H9 (cell line): ENCODE results near the gene CTNND1. TPM values are rescaled to one million over a fixed set of nuclear protein-coding genes. Genes with fewer than 3 reads are reported as not detected.

Source experiments
- DNase-seq: peaks from one replicate; pipeline ENCODE4 v3.0.0-alpha.2; 2017
- H2AFZ ChIP-seq: one replicate; pipeline ENCODE4 v1.6.1; 2013; ENCODE audit warnings: mild to moderate bottlenecking, low read length, control low read depth, moderate library complexity
- H2AK5ac ChIP-seq: 2 replicates; pipeline ENCODE4 v1.6.1; 2013; ENCODE audit warnings: low read length, control low read depth, mixed read lengths; ENCODE audit not compliant: insufficient read length
- H2BK120ac ChIP-seq: one replicate; pipeline ENCODE4 v1.6.1; 2013; ENCODE audit warnings: low read depth, mild to moderate bottlenecking, low read length, control low read depth, inconsistent platforms; ENCODE audit not compliant: poor library complexity, severe bottlenecking
- H2BK12ac ChIP-seq: 2 replicates; pipeline ENCODE4 v1.6.1; 2013; ENCODE audit warnings: low read length, control low read depth, mixed read lengths, low read depth; ENCODE audit not compliant: insufficient read length
- H2BK15ac ChIP-seq: 2 replicates; pipeline ENCODE4 v1.6.1; 2013; ENCODE audit warnings: low read depth, low read length, control low read depth
- H2BK20ac ChIP-seq: one replicate; pipeline ENCODE4 v1.6.1; 2013; ENCODE audit warnings: low read depth, mild to moderate bottlenecking, low read length, control low read depth, inconsistent platforms; ENCODE audit not compliant: poor library complexity, severe bottlenecking
- H2BK5ac ChIP-seq: 2 replicates; pipeline ENCODE4 v1.6.1; 2013; ENCODE audit warnings: low read length, control low read depth, mixed read lengths; ENCODE audit not compliant: insufficient read length
- H3K14ac ChIP-seq: 2 replicates; pipeline ENCODE4 v1.6.1; 2013; ENCODE audit warnings: low read length, control low read depth; ENCODE audit not compliant: insufficient read depth
- H3K18ac ChIP-seq: 2 replicates; pipeline ENCODE4 v1.6.1; 2013; ENCODE audit warnings: low read depth, mild to moderate bottlenecking, mixed read lengths, low read length, control low read depth; ENCODE audit not compliant: insufficient read length
- H3K23ac ChIP-seq: 2 replicates; pipeline ENCODE4 v1.6.1; 2013; ENCODE audit warnings: low read length, control low read depth, mixed read lengths, low read depth; ENCODE audit not compliant: insufficient read length
- H3K23me2 ChIP-seq: 2 replicates; pipeline ENCODE4 v1.6.1; 2013; ENCODE audit warnings: low read depth, mild to moderate bottlenecking, mixed read lengths, low read length, control low read depth; ENCODE audit not compliant: insufficient read length, poor library complexity, severe bottlenecking
- H3K27ac ChIP-seq: 2 replicates; pipeline ENCODE4 v1.5.1; 2013; ENCODE audit warnings: low read length, control low read depth, mixed read lengths, low read depth; ENCODE audit not compliant: insufficient read length
- H3K27me3 ChIP-seq: 2 replicates; pipeline ENCODE4 v1.6.1; 2013; ENCODE audit warnings: low read length, control low read depth, inconsistent platforms; ENCODE audit not compliant: insufficient read depth
- H3K4ac ChIP-seq: 2 replicates; pipeline ENCODE4 v1.6.1; 2013; ENCODE audit warnings: low read depth, mild to moderate bottlenecking, control low read depth, inconsistent platforms, low read length, moderate library complexity
- H3K4me1 ChIP-seq: 2 replicates; pipeline ENCODE4 v1.6.1; 2013; ENCODE audit warnings: low read length, control low read depth, inconsistent platforms; ENCODE audit not compliant: insufficient read depth
- H3K4me2 ChIP-seq: 2 replicates; pipeline ENCODE4 v1.6.1; 2013; ENCODE audit warnings: low read length, control low read depth, mixed read lengths; ENCODE audit not compliant: insufficient read length, insufficient read depth
- H3K56ac ChIP-seq: 2 replicates; pipeline ENCODE4 v1.6.1; 2013; ENCODE audit warnings: low read depth, mild to moderate bottlenecking, mixed read lengths, low read length, control low read depth; ENCODE audit not compliant: insufficient read length
- H3K79me1 ChIP-seq: 2 replicates; pipeline ENCODE4 v1.6.1; 2013; ENCODE audit warnings: low read depth, mild to moderate bottlenecking, moderate library complexity, low read length, control low read depth, inconsistent platforms; ENCODE audit not compliant: insufficient read depth, poor library complexity, severe bottlenecking
- H3K79me2 ChIP-seq: 2 replicates; pipeline ENCODE4 v1.6.1; 2013; ENCODE audit warnings: low read length, control low read depth, inconsistent platforms; ENCODE audit not compliant: insufficient read depth
- H3K9ac ChIP-seq: 2 replicates; pipeline ENCODE4 v1.6.1; 2013; ENCODE audit warnings: low read length, control low read depth, mixed read lengths; ENCODE audit not compliant: insufficient read length; ENCODE audit errors: extremely low read depth
- H3K9me3 ChIP-seq: one replicate; pipeline ENCODE4 v1.6.1; 2013; ENCODE audit warnings: low read depth, low read length, inconsistent platforms; ENCODE audit not compliant: control insufficient read depth
- H3T11ph ChIP-seq: one replicate; pipeline ENCODE4 v1.6.1; 2013; ENCODE audit warnings: mild to moderate bottlenecking, low read length, control low read depth, inconsistent platforms
- H4K20me1 ChIP-seq: one replicate; pipeline ENCODE4 v1.6.1; 2013; ENCODE audit not compliant: control insufficient read depth, insufficient read length, insufficient read depth
- H4K5ac ChIP-seq: 2 replicates; pipeline ENCODE4 v1.6.1; 2013; ENCODE audit warnings: low read depth, mild to moderate bottlenecking, mixed read lengths, low read length, control low read depth; ENCODE audit not compliant: insufficient read length
- H4K8ac ChIP-seq: replicated peaks from 2 replicates; pipeline ENCODE4 v1.6.1; 2013; ENCODE audit warnings: low read length, control low read depth, mixed read lengths, low read depth; ENCODE audit not compliant: insufficient read length
- H4K91ac ChIP-seq: 2 replicates; pipeline ENCODE4 v1.6.1; 2013; ENCODE audit warnings: low read depth, mild to moderate bottlenecking, moderate library complexity, mixed read lengths, low read length, control low read depth; ENCODE audit not compliant: insufficient read length
- H3K27ac Mint-ChIP-seq, 3 experiments: 2 replicates in 2 of 3; 3 replicates in 1 of 3; pipeline ENCODE4 v1.8.0; 2020 to 2021; ENCODE audit warnings: mixed read lengths in 3 of 3, mild to moderate bottlenecking in 1 of 3, moderate library complexity in 1 of 3
- H3K27me3 Mint-ChIP-seq: 2 replicates; pipeline ENCODE4 v1.8.0; 2021; ENCODE audit warnings: low read depth, mild to moderate bottlenecking, moderate library complexity, mixed read lengths
- H3K36me3 Mint-ChIP-seq, 3 experiments: 2 replicates in 2 of 3; 3 replicates in 1 of 3; pipeline ENCODE4 v1.8.0; 2020 to 2021; ENCODE audit warnings: low read depth in 3 of 3, mixed read lengths in 3 of 3; ENCODE audit not compliant: insufficient read depth in 1 of 3
- H3K4me1 Mint-ChIP-seq, 2 experiments: 2 replicates each; pipeline ENCODE4 v1.8.0; 2020; ENCODE audit warnings: mixed read lengths in 2 of 2
- H3K4me3 Mint-ChIP-seq, 2 experiments: 2 replicates in 1 of 2; 3 replicates in 1 of 2; pipeline ENCODE4 v1.8.0; 2020 to 2021; ENCODE audit warnings: mild to moderate bottlenecking in 2 of 2, mixed read lengths in 2 of 2, moderate library complexity in 1 of 2
- H3K9me3 Mint-ChIP-seq, 2 experiments: 2 replicates in 1 of 2; 3 replicates in 1 of 2; pipeline ENCODE4 v1.8.0; 2020; ENCODE audit warnings: mild to moderate bottlenecking in 2 of 2, mixed read lengths in 2 of 2, moderate library complexity in 1 of 2
- WGBS: extraction: QIAGEN DNeasy Blood & Tissue Kit; methylation state at CpG from one replicate; pipeline ENCODE4 v1.1.7; 2013; ENCODE audit warnings: missing lambda C conversion rate, low lambda C conversion rate, mixed read lengths; ENCODE audit not compliant: insufficient read length; ENCODE audit errors: extremely low coverage; 5-methylcytosine and 5-hydroxymethylcytosine counted together
- total RNA-seq: library from RNA; stranded (reverse); gene quantifications from 2 replicates; pipeline ENCODE4 v1.2.1, GENCODE V29; 2021
- TF ChIP-seq, protein P1 (sequence below): fragments of 200-600 bp; sonication (generic); conservative IDR thresholded peaks from 3 replicates; pipeline ENCODE4 v1.8.0; 2021; ENCODE audit warnings: antibody characterized with exemption, mild to moderate bottlenecking

CTNND1 gene
- total RNA-seq, 1 experiment from 2014 or later, result 164 TPM

DNA sequence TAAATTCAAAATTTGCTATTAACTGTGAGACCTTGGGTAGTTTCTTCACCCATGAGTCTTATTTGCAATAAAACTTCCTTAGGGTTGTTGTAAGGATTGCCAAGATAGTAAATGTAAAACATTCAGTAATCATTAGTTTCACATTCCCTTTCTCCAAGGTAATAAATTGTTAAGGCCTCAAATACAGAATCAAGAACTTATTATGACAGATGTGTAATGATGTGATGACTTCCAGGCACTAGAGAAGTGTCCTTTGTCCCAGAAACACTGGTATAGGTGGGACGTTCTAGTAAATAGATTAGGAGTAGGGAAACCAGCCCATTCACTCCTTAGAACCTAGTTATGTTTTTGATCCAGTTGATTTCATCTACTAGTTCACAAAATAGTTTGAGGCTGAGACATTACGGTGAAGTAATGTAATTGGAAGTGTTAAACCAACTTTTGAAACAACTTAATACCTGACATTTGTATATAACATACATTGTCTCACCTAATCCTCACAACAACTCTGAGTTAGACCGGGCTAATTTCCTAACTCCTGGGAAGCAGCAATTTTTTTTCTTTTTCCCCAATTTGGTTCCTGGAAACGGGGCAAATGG, 25.5 kb downstream of the CTNND1 start:
- no peak overlapping the region for H2BK20ac ChIP-seq
- no peak overlapping the region for H3K56ac ChIP-seq
- Mint-ChIP-seq H3K4me1 (peaks cover 47 to 48% of the 10 kb centered on the region in 2 experiments), H3K4me3 (no peak overlapping the region), H3K9me3 (no peaks in the 10 kb centered on the region), H3K27ac (peak overlapping the region in 2 of 3 experiments; percentile 76 to 91; a peak in 3 of 7 replicates), H3K27me3 (no peaks in the 10 kb centered on the region), H3K36me3 (peaks cover 7 to 31% (median 27%) of the 10 kb centered on the region in 3 experiments)
- H3K79me1 ChIP-seq, result peaks cover 15% of the 10 kb centered on the region
- no peak overlapping the region for H2BK12ac ChIP-seq
- H4K91ac ChIP-seq, result no peak overlapping the region
- H3K79me2 ChIP-seq, result peaks cover 41% of the 10 kb centered on the region; the same call in 1 of the 2 replicates
- no peak overlapping the region for H3K23ac ChIP-seq
- no peaks in the 10 kb centered on the region for H3K27me3 ChIP-seq
- H2BK120ac ChIP-seq, result no peak overlapping the region
- H3K18ac ChIP-seq, result no peak overlapping the region
- WGBS, result no CpG with 5 or more reads among the region's 4 CpGs
- H2BK5ac ChIP-seq, result no peak overlapping the region
- H4K8ac ChIP-seq, result no peak overlapping the region
- H3T11ph ChIP-seq, result no peak overlapping the region
- H3K27ac ChIP-seq, result no peak overlapping the region
- H2AFZ ChIP-seq, result no peak overlapping the region
- no peaks in the 10 kb centered on the region for H3K23me2 ChIP-seq
- H3K4me1 ChIP-seq, result peaks cover 9% of the 10 kb centered on the region
- H2AK5ac ChIP-seq, result no peak overlapping the region
- no peaks in the 10 kb centered on the region for H4K20me1 ChIP-seq
- H4K5ac ChIP-seq, result no peak overlapping the region
- no peak overlapping the region for H3K9ac ChIP-seq
- DNase-seq, result no peak
- H2BK15ac ChIP-seq, result no peak overlapping the region
- H3K4me2 ChIP-seq, result no peak overlapping the region
- H3K14ac ChIP-seq, result no peak overlapping the region
- no peaks in the 10 kb centered on the region for H3K9me3 ChIP-seq
- no peak overlapping the region for H3K4ac ChIP-seq
- TF ChIP-seq, protein P1, sequence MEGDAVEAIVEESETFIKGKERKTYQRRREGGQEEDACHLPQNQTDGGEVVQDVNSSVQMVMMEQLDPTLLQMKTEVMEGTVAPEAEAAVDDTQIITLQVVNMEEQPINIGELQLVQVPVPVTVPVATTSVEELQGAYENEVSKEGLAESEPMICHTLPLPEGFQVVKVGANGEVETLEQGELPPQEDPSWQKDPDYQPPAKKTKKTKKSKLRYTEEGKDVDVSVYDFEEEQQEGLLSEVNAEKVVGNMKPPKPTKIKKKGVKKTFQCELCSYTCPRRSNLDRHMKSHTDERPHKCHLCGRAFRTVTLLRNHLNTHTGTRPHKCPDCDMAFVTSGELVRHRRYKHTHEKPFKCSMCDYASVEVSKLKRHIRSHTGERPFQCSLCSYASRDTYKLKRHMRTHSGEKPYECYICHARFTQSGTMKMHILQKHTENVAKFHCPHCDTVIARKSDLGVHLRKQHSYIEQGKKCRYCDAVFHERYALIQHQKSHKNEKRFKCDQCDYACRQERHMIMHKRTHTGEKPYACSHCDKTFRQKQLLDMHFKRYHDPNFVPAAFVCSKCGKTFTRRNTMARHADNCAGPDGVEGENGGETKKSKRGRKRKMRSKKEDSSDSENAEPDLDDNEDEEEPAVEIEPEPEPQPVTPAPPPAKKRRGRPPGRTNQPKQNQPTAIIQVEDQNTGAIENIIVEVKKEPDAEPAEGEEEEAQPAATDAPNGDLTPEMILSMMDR, result no peak
